Stimulated activated CD4-positive, alpha-beta T cell treated with anti-CD3 and anti-CD28 coated beads, Interleukin-1b, Interleukin-23, amount 100 ng/mL, for 48 hours (primary cell): ENCODE results near the gene TRIM15.
"Not testable (repeated sequence)": the region's sequence is repeated elsewhere in the genome, so short reads cannot be mapped to it uniquely, and the experiment has no call there.

Experiments used
- DNase-seq: peaks from one replicate; pipeline ENCODE4 v3.0.0-alpha.2; 2020

Gene TRIM15

GRCh38 chr6:30163090-30163917, at the start of gene TRIM15:
TRIM15 (plus strand) TSS chr6:30163546; CDS start chr6:30163685, 139 bp downstream.
- peak; percentile 68 for DNase-seq

DNA sequence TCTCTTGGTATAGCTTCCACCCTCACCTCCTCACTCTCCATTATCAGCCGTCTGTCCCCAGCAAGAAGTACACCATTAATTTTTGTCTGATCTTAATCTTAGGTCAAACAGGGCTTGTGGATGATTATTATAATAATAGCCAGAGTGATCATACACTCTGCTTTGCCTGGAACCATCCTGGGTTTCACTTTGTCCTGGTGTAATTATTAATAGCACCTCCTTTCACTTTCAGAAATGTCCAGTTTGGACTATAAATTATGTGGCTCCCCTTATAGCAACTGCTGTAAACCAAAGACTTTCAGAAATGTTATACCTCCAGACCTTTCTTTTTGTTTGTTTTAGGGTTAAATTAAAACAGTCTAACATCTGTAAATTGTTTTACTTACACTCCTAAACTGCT, 49.5 kb upstream of the TRIM15 start:
- no peak for DNase-seq

DNA sequence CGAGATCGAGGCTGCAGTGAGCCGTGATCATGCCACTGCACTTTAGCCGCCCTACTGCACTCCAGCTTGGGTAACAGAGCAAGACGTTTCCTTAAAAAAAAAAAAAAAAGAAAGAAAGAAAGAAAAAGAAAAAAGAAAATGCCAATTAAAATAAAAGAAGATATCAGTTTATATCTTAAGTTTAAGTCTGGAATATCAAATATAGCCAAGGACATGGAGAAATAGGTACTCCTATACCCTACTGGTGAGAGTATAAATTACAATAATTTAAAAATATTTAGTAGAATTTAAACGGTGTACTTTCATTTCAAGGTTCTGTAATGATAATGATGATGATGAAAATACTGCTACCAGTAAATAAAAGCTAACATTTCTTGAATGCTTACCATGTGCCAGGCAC, 46.6 kb upstream of the TRIM15 start:
- DNase-seq = no peak

- not testable (repeated sequence) for DNase-seq
Measured at GRCh38 chr6:30118691-30119090, 44.7 kb upstream of the TRIM15 start.

DNA sequence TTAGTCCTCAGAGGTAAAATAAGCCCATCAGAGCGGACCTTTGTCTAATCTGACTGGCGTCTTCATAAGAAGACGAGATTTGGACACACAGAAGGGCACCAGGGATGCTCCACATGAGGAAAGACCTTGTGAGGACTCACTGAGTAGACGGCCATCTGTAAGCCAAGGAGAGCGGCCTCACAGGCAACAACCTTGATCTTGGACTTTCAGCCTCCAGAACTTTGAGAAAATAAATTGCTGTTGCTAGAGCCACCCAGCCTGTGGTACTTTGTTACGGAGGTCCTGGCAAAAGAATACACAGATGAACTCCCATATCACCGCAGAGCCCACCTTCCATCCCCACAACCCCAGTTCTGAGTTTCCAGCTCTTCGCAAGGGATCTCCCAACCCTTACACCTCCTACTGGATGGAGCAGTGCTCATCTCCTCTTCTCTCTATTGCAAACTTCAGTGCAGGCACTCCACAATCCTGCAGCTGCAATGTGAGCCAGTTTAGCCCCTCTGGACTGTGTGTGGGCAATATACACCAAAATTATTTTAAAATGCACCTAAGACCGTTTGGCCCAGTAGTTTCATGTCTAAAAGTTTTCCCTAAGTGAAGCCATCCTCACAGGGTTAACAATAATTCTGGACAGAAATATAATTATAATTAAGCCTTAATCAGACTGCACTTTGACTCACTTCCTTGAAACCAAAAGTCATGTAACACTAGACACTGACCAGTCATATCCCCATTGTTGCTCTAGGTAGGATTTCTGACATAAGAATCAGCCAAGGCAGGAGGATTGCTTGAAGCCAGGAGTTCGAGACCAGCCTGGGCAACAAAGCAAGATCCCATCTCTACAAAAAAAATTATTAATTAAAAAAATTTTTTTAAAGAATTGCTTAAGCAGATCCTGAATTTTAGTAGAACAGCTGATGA, 41.6 kb upstream of the TRIM15 start:
- DNase-seq = no peak

DNA sequence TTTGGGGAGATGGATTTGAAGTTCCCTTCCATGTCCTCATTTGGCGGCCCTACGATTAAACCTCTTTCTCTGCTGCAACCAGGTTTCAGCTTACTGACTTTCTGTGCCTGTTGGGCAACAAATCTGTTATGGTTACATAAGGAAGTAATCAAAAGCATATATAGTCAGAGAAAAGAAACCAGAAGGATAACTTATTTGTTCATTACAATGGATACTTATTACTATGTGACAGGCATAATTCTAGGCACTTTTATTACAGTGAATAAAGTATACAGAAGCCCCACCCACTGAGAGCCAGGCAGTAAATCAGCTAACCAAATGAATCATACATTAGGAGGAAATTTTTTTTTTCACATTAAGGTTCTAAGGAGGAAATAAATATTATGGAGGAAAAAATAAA, 40.8 kb upstream of the TRIM15 start:
- DNase-seq = no peak

DNA sequence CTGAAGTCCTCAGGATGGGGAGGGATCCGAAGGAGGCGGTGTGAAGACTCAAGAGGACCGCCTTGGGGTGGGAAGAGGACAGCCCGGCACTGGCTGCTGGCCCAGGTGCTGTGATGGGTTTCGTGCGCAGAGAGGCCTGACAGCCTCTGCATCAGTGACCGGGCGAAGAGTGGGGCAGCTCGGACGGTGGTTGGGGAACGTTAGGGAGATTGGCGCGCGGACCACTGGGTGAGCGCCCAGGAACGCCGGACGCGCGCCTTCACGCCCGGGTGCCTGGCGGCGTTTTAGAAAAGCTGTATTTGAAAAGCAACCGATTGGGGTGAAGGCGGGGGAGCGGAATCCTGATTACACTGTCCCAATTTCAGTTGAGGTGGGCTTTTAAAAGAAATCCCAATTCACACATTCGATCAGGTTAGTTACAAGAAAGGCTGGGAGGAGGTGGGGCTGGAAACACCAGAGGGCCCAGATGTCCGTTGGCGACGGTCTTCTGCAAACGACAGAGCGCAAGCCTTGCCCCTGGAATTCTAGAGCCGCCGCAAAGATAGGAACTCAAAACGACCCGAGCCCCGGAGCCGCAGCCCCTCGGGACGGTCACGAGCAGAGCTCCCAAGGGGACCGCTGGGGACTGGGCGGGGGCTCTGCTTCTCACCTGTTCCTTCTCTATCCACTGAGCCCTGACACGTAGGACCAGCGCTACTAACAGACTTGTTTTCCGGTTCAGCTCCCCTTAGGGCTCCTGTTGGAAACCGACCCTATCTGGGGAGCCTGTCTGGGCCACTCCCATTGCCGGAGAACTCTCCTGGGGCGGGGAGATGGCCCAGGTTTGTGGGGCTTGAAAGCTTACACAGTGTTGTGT, 35.9 kb upstream of the TRIM15 start:
- DNase-seq = no peak

DNA sequence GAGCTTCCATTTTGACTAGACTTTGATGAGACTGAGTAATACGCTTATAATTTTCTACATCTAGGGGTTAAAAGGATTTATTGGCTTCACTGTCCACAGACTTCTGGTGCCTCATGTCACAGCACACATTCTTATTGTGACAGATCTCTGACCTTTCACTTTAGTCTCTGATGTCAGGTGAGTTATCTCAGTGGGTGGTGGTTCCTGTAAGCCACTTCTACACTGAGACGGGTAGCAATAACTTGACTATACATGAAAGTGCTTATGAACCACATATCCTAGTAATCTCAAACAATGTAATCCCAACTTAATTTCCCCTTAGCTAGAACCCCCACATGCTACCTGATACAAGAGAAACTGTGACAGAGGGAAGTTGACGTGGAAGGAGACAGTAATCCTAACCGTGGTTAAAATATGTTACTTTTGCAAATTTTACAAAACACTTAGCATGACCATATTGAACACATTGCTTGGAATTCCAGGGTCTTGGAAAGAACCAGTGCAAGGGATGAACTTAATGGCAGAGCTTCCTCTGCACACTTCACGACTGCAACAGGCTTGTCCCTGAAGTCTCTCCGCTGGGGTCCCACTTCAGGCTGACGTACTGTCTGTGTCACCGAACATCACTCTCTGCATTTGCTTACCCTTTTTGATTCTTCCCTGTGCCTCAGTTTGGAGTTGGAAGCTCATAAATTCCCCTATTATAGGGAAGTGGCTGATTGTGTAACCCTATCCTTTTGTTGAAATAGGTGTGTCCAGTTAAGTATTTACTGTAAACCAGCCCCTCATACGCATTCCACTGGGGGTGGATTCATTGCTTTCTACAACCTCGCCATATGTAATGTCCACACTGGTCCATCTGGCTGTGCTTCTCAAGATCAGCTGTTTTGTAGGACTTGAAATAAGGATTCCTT, 33.8 kb upstream of the TRIM15 start:
- DNase-seq = no peak

- DNase-seq = no peak
Measured at GRCh38 chr6:30130179-30130679, 33.1 kb upstream of the TRIM15 start.

DNA sequence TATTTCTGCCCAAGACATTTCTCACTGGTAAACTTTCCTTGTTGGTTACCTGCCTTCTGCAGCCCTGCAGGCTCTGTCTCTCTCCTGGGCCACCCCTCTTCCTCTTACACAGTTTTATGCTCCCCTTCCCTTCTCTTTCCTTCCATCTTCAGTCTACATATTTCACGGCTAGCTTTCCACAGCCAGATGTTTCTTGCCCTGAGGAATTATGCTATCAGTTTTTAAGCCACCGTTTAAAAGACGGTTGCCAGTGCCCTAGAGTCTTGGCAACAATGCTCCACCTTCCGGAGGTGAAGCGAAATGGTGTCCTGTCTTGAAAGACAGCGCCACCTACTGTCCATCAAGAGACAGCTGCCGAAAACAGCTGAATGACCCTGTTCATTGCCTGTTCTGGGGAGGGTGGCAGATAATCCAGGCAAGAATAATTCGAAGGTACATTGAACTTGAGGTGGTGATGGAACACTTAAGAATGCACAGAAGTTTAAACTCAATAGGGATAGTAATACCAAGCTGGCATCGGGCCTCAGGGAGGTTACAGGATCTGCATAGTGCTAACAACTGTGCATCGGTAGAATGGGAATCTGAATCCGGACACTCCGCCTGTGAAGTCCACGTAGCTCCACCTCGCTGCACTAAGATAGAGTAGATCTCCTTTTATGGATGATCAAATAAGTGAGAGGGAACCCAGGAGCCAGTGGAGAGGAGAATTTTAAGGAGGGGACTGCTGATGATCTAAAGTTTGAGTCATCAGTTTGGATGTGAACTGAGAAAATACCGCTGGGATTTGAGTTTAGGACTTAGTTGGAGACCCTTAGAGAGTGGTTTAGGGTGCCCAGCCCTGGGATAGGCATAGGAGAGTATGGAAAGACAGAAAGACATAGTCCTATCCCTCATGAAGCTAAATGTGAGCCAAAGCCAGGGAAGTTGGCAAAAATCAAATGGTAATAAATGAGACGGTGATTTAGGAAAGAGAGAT, 32.2 kb upstream of the TRIM15 start:
- peak; percentile 73 for DNase-seq

- DNase-seq = no peak
Measured at GRCh38 chr6:30131947-30132497, 31.3 kb upstream of the TRIM15 start.

- DNase-seq = no peak
Measured at GRCh38 chr6:30135147-30135546, 28.2 kb upstream of the TRIM15 start.

- no peak for DNase-seq
Measured at GRCh38 chr6:30135757-30136156, 27.6 kb upstream of the TRIM15 start, which contains the start of gene TRIM40. TRIM40 (plus strand) TSS chr6:30136140; CDS start chr6:30137037, 897 bp downstream.

DNA sequence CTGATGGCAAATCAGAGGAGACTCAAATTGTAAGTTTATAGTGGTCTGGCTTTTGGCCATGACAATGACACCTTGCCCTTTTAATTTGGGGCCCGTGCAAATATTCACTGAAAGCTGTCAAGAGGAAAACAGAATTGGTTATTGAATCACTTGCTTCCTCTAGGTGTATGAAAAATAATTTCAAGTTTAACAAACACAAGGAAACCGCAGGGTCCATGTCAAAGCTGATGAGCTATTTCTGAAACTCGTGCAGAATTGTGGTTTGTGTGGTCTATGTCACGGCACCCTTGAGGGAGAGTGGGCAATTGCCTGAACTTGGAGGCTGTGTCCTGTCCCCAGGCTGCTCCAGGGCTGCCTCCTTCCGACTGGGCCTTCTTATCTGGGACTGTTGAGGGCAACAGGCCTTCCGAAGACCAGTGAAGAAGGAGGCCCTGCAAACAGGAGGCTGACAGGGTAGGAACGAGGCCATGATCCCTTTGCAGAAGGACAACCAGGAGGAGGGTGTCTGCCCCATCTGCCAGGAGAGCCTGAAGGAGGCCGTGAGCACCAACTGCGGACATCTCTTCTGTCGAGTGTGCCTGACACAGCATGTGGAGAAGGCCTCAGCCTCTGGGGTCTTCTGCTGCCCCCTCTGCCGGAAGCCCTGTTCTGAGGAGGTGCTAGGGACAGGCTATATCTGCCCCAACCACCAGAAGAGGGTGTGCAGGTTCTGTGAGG, 26.6 kb upstream of the TRIM15 start:
- DNase-seq = peak; percentile 19

- DNase-seq = not testable (repeated sequence)
Measured at GRCh38 chr6:30140240-30140639, 23.1 kb upstream of the TRIM15 start.

- DNase-seq = no peak
Measured at GRCh38 chr6:30142665-30143064, 20.7 kb upstream of the TRIM15 start.

GRCh38 chr6:30143780-30144179, 19.6 kb upstream of the TRIM15 start:
- DNase-seq = no peak

DNA sequence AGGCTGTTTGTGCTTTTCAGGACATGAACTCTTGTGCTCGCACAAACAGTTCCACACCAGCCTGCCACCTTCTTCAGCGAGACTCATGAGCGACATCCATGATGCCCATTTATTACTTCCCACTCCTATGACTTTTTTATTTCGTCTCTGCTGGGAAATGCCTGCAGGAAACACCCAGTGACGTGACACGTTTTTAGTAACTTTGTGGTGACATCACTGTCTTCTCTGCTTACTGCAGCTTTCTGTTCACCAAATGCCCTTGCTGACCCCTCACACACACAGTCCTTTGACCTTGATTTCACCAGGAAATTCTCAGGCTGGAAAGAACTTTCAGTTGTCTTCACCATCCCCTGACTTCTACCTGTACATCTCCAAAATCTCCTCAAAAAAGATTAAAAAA, 18.5 kb upstream of the TRIM15 start:
- DNase-seq = no peak

GRCh38 chr6:30145818-30146217, 17.5 kb upstream of the TRIM15 start:
- no peak for DNase-seq
